ENCODE data around the gene DOCK7. TPM values are rescaled to one million over a fixed set of nuclear protein-coding genes. Genes with fewer than 3 reads are reported as not detected.

Gene DOCK7
- total and polyA plus RNA-seq, 2 of the 13 experiments (the other 11 are each of a cell fraction or from before 2014, with no cell fraction given): 45.7 to 67.2 TPM

GRCh38 chr1:62437273-62437940, 250.8 kb downstream of the DOCK7 start (continued):
- TF ChIP-seq, protein P1, sequence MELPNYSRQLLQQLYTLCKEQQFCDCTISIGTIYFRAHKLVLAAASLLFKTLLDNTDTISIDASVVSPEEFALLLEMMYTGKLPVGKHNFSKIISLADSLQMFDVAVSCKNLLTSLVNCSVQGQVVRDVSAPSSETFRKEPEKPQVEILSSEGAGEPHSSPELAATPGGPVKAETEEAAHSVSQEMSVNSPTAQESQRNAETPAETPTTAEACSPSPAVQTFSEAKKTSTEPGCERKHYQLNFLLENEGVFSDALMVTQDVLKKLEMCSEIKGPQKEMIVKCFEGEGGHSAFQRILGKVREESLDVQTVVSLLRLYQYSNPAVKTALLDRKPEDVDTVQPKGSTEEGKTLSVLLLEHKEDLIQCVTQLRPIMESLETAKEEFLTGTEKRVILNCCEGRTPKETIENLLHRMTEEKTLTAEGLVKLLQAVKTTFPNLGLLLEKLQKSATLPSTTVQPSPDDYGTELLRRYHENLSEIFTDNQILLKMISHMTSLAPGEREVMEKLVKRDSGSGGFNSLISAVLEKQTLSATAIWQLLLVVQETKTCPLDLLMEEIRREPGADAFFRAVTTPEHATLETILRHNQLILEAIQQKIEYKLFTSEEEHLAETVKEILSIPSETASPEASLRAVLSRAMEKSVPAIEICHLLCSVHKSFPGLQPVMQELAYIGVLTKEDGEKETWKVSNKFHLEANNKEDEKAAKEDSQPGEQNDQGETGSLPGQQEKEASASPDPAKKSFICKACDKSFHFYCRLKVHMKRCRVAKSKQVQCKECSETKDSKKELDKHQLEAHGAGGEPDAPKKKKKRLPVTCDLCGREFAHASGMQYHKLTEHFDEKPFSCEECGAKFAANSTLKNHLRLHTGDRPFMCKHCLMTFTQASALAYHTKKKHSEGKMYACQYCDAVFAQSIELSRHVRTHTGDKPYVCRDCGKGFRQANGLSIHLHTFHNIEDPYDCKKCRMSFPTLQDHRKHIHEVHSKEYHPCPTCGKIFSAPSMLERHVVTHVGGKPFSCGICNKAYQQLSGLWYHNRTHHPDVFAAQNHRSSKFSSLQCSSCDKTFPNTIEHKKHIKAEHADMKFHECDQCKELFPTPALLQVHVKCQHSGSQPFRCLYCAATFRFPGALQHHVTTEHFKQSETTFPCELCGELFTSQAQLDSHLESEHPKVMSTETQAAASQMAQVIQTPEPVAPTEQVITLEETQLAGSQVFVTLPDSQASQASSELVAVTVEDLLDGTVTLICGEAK (IDR thresholded peaks at IDR 0.05): no peak
- TF ChIP-seq, protein P1 (CRISPR knock-in tag; IDR thresholded peaks at IDR 0.05): no peak
- no peak for TF ChIP-seq AFF4 (CRISPR knock-in tag; IDR thresholded peaks at IDR 0.05)
- TF ChIP-seq MXD4 (CRISPR knock-in tag; IDR thresholded peaks at IDR 0.05): no peak
- TF ChIP-seq ASH2L (IDR thresholded peaks at IDR 0.05; ENCODE audit: insufficient read length, low read depth, low read length): peak; percentile 2
- TF ChIP-seq ZSCAN31 (CRISPR knock-in tag; IDR thresholded peaks at IDR 0.05; ENCODE audit: low read depth): 0 out of 2 replicates have a peak, but pooled peaks have one; percentile 3
- TF ChIP-seq ZC3H13 (CRISPR knock-in tag; IDR thresholded peaks at IDR 0.05): peak; percentile 31; the same call in 1 of the 2 replicates
- no peak for TF ChIP-seq ZNF30 (CRISPR knock-in tag; IDR thresholded peaks at IDR 0.05)
- no peak for TF ChIP-seq E2F2 (CRISPR knock-in tag; IDR thresholded peaks at IDR 0.05; ENCODE audit: borderline replicate concordance)

All from HepG2 (cell line).